Neutrophil (primary cell): ENCODE data around the gene BTAF1.

ENCODE experiments used
- H3K27ac ChIP-seq: fragments of 200-600 bp; sonication (generic); 2 replicates; pipeline ENCODE4 v1.5.1; 2016; ENCODE audit warnings: mild to moderate bottlenecking, moderate library complexity
- H3K27me3 ChIP-seq: fragments of 200-600 bp; sonication (generic); 2 replicates; pipeline ENCODE4 v1.6.0; 2016; ENCODE audit warnings: mild to moderate bottlenecking
- H3K36me3 ChIP-seq: fragments of 200-600 bp; sonication (generic); 2 replicates; pipeline ENCODE4 v1.5.1; 2017
- H3K4me1 ChIP-seq, 2 experiments: fragments of 200-600 bp in 1 of 2; sonication (generic) in 1 of 2; 1 replicate in 1 of 2; 2 replicates in 1 of 2; pipeline versions ENCODE4 v1.5.1 to v1.6.1; 2013 to 2016; ENCODE audit warnings: low read depth in 1 of 2, low read length in 1 of 2, mild to moderate bottlenecking in 1 of 2, moderate library complexity in 1 of 2; ENCODE audit not compliant: control insufficient read depth in 1 of 2, insufficient read depth in 1 of 2
- H3K4me3 ChIP-seq, 2 experiments: fragments of 200-600 bp in 1 of 2; sonication (generic) in 1 of 2; 1 replicate in 1 of 2; 2 replicates in 1 of 2; pipeline ENCODE4 v1.5.1; 2013 to 2016; ENCODE audit warnings: low read depth in 1 of 2, low read length in 1 of 2, mild to moderate bottlenecking in 1 of 2, moderate library complexity in 1 of 2
- H3K9me3 ChIP-seq: fragments of 200-600 bp; sonication (generic); 2 replicates; pipeline ENCODE4 v1.5.1; 2016
- TF ChIP-seq, protein P1 (sequence below): fragments of 200-600 bp; sonication (generic); IDR thresholded peaks from 2 replicates; pipeline ENCODE4 v1.5.1; 2016; ENCODE audit warnings: antibody characterized with exemption

Gene BTAF1

DNA sequence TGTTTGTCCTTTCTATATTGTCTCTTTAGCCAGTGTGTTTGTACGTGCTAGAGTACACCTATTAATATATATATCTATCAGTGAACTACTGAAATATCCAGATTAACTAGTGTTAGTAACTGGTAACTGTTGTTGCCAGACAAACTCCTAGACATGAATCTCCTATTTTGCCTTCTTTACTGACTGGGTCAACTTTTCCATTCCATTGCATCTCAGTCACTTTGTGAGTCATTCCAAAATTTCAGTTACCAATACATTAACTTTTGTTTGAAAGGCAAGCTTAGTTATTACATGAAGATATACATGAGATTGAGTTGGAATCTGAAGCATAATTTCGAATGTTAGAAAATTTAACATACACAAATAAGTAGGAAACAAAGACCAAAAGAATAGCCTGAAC lies 51.4 kb downstream of the BTAF1 start:
- Histone ChIP-seq H3K27ac (no peak overlapping the region), H3K27me3 (no peaks in the 10 kb centered on the region), H3K4me1 (no peaks in the 10 kb centered on the region), H3K9me3 (no peaks in the 10 kb centered on the region), H3K4me3 (no peak overlapping the region), H3K36me3 (peaks cover 24% of the 10 kb centered on the region)
- TF ChIP-seq, protein P1, sequence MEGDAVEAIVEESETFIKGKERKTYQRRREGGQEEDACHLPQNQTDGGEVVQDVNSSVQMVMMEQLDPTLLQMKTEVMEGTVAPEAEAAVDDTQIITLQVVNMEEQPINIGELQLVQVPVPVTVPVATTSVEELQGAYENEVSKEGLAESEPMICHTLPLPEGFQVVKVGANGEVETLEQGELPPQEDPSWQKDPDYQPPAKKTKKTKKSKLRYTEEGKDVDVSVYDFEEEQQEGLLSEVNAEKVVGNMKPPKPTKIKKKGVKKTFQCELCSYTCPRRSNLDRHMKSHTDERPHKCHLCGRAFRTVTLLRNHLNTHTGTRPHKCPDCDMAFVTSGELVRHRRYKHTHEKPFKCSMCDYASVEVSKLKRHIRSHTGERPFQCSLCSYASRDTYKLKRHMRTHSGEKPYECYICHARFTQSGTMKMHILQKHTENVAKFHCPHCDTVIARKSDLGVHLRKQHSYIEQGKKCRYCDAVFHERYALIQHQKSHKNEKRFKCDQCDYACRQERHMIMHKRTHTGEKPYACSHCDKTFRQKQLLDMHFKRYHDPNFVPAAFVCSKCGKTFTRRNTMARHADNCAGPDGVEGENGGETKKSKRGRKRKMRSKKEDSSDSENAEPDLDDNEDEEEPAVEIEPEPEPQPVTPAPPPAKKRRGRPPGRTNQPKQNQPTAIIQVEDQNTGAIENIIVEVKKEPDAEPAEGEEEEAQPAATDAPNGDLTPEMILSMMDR: no peak

DNA sequence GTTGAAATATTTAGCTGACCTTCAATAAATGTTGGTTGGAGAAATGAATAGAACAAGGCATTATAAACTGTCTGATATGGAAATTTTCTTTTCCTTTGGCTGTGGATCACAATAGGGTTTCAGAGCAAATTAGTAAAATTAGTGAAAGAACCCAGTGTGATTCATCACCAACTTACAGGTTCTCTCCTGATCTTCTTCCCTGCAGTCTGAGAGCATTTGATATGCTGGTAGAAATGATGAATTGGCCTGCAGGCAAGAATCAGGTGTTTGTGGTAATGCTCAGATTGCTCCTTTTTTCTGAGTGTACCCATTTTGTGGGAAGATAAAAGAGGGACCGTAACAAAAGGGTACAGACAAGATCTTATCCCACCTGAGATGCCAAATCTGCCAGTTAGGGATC lies 51.9 kb downstream of the BTAF1 start:
- Histone ChIP-seq H3K4me1 (no peaks in the 10 kb centered on the region), H3K27ac (no peak overlapping the region), H3K27me3 (no peaks in the 10 kb centered on the region), H3K9me3 (no peaks in the 10 kb centered on the region), H3K4me3 (no peak overlapping the region), H3K36me3 (peaks cover 23% of the 10 kb centered on the region)
- TF ChIP-seq, protein P1: no peak

DNA sequence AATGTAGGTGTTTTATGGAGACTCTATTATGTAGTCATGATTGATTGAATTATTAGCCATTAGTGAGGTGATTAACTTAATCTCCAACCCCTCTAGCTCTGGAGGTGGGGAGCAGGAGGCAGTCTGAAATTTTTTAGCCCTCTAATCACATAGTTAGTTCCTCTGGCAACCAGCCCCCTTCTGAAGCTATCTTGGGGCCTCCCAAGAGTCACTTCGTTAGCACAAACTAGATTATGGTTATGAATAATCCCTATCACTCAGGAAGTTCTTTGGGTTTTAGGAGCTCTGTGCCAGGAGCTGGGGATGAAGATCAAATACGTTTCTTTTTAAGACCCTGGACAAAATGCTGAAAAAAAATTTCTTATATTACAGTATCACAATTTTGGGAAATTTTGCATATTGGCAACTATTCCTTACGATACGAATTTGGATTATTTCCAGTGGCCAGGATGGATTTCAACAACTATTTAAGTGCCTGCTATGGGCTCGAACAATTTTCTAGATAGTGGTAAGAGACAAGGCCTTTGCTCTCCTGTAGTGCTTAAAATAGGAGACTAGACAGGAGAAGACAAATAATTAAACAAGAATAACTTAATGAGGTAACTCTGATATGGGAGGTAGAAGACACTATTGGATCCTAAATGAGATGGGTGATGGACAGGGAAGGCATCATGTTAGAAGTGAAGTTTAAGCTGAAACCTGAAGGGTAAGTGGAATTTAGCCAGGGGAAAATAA lies 52.9 kb downstream of the BTAF1 start:
- Histone ChIP-seq H3K9me3 (no peaks in the 10 kb centered on the region), H3K27me3 (no peaks in the 10 kb centered on the region), H3K27ac (no peak overlapping the region), H3K4me1 (no peaks in the 10 kb centered on the region), H3K36me3 (peaks cover 28% of the 10 kb centered on the region), H3K4me3 (no peak overlapping the region)
- TF ChIP-seq, protein P1: no peak

DNA sequence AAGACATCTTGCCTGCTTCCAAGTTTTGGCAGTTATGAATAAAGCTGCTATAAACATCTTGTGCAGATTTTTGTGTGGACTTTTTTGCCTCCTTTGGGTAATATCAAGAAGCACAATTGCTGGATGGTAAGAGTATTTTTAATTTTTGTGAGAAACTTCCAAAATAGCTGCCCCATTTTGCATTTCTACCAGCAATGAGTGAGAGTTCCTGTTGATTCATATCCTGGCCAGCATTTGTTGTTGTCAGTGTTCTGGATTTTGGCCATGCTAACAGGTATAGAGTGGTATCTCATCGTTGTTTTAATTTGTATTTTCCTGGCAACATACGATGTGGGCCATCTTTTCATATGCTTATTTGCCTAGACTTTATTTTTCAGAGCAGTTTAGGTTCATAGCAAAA lies 53.9 kb downstream of the BTAF1 start:
- peaks cover 32% of the 10 kb centered on the region for H3K36me3 ChIP-seq
- H3K9me3 ChIP-seq: no peaks in the 10 kb centered on the region
- no peak overlapping the region for H3K4me3 ChIP-seq
- peaks cover 0 to 5% of the 10 kb centered on the region in 2 experiments for H3K4me1 ChIP-seq
- H3K27me3 ChIP-seq: no peaks in the 10 kb centered on the region
- TF ChIP-seq, protein P1: no peak
- H3K27ac ChIP-seq: no peak overlapping the region

DNA sequence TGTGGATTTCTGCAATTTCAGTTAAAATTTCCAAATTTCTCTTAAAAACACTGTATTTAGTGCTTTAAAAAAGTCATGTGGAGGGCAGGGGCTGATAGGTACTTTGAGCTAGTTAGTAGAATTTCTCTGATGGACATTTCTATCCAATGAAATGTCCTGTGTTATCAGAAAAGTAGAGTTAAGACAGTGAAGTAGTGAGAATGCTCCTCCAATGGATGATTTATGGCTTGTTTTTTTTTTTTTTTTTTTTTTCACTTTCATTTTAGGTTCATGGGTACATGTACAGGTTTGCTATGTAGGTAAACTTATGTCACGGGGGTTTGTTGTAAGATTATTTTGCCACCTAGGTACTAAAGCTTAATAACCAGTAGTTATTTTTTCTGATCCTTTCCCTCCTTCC lies 55.0 kb downstream of the BTAF1 start:
- Histone ChIP-seq H3K4me1 (peaks cover 0 to 5% of the 10 kb centered on the region in 2 experiments), H3K4me3 (no peak overlapping the region), H3K9me3 (no peaks in the 10 kb centered on the region), H3K27ac (no peak overlapping the region), H3K36me3 (peaks cover 36% of the 10 kb centered on the region), H3K27me3 (no peaks in the 10 kb centered on the region)
- TF ChIP-seq, protein P1: no peak
